ENCODE measurements around the gene SNAPC1. TPM values are rescaled to one million over a fixed set of nuclear protein-coding genes. Genes with fewer than 3 reads are reported as not detected.

SNAPC1 gene
- total and polyA plus RNA-seq, 9 of the 15 experiments (the other 6 are each of a cell fraction or from before 2014, with no cell fraction given): 3.7 to 9.0 (median 7.9) TPM

- TF ChIP-seq MBD1 (CRISPR knock-in tag; IDR thresholded peaks at IDR 0.05): no peak
These were observed 50.3 kb downstream of the SNAPC1 start, which contains the start of gene SYT16 (continued) for GRCh38 chr14:61812347-61813095.

GRCh38 chr14:61813096-61813606 is 50.9 kb downstream of the SNAPC1 start:
- H2AFZ ChIP-seq (ENCODE audit: low read depth, low read length): no peak overlapping the region
- peaks cover 16 to 22% of the 10 kb centered on the region in 2 experiments for H3K27me3 ChIP-seq (ENCODE audit: control insufficient read depth in 2 of 2, insufficient read depth in 2 of 2, low read length in 2 of 2)
- FAIRE-seq: no peak
- TF ChIP-seq ZNF584 (CRISPR knock-in tag; IDR thresholded peaks at IDR 0.05; ENCODE audit: low read depth): no peak
- TF ChIP-seq TEAD4 (IDR thresholded peaks at IDR 0.05; ENCODE audit: low read length): no peak
- no peak for TF ChIP-seq TEAD4 (CRISPR knock-in tag; IDR thresholded peaks at IDR 0.05; ENCODE audit: borderline replicate concordance)
- TF ChIP-seq ETS2 (tag; IDR thresholded peaks at IDR 0.05; ENCODE audit: borderline replicate concordance, poor library complexity, severe bottlenecking): no peak
- TF ChIP-seq ZEB2 (IDR thresholded peaks at IDR 0.05): no peak
- no peak for TF ChIP-seq ZBTB49 (CRISPR knock-in tag; IDR thresholded peaks at IDR 0.05; ENCODE audit: borderline replicate concordance)
- no peak for TF ChIP-seq MYNN (IDR thresholded peaks at IDR 0.05)
- no peak for TF ChIP-seq MYNN (CRISPR knock-in tag; IDR thresholded peaks at IDR 0.05)
- no peak for TF ChIP-seq ETV6 (IDR thresholded peaks at IDR 0.05; ENCODE audit: borderline replicate concordance in 1 of 2, low read depth in 2 of 2, low read length in 1 of 2)
- TF ChIP-seq ETV6 (CRISPR knock-in tag; IDR thresholded peaks at IDR 0.05; ENCODE audit: borderline replicate concordance): no peak
- no peak for TF ChIP-seq NCOR1 (IDR thresholded peaks at IDR 0.05)
- TF ChIP-seq ZKSCAN8 (CRISPR knock-in tag; IDR thresholded peaks at IDR 0.05): no peak
- no peak for TF ChIP-seq TEAD1 (CRISPR knock-in tag; IDR thresholded peaks at IDR 0.05)
- no peak for TF ChIP-seq FOXA3 (CRISPR knock-in tag; conservative IDR thresholded peaks at IDR 0.05 in 1 of 2, IDR thresholded peaks at IDR 0.05 in 1 of 2)
- no peak for TF ChIP-seq CGGBP1 (CRISPR knock-in tag; IDR thresholded peaks at IDR 0.05)

More at GRCh38 chr14:61813096-61813606, 50.9 kb downstream of the SNAPC1 start:
- peaks cover 0 to 6% of the 10 kb centered on the region in 2 experiments; a peak in 2 of 5 replicates for H3K4me1 ChIP-seq (replicated peaks in 1 of 2; ENCODE audit: control insufficient read depth in 2 of 2, insufficient read depth in 2 of 2, low read length in 2 of 2)
- ChIA-PET POLR2A (no interaction called here), CTCF (ENCODE audit: low intra/inter-chr PET ratio) (interaction anchor here (0.7 kb wide), 1 partner anchor 16 kb away, joined by 3 read pairs; no protein-coding TSS in a partner anchor)
- H3K27ac ChIP-seq (ENCODE audit: extremely low read depth, low read depth, low read length): no peak overlapping the region
- H3K9me3 ChIP-seq (replicated peaks; ENCODE audit: control insufficient read depth, insufficient read depth, low read depth, low read length): no peaks in the 10 kb centered on the region
- H3K79me2 ChIP-seq (ENCODE audit: control insufficient read depth, insufficient read depth, low read length): no peaks in the 10 kb centered on the region
- in situ Hi-C loops (cut with MboI): no loop called here
- no peak overlapping the region for H3K4me2 ChIP-seq (ENCODE audit: insufficient read depth, low read length)
- no peaks in the 10 kb centered on the region for H3K9me1 ChIP-seq (ENCODE audit: control insufficient read depth, insufficient read depth, low read length)
- no peak overlapping the region for H3K4me3 ChIP-seq
- BruUV-seq (replicated peaks): no TSS peak
- DNase-seq (ENCODE audit: extremely low read depth in 1 of 4, low spot score in 3 of 4): no peak
- intact Hi-C loops (cut with micrococcal nuclease): no loop called here
- no peak overlapping the region for H3K9ac ChIP-seq (ENCODE audit: insufficient read depth in 1 of 2, low read depth in 2 of 2, low read length in 2 of 2)
- H4K20me1 ChIP-seq (replicated peaks; ENCODE audit: control insufficient read depth, insufficient read depth, low read length): no peaks in the 10 kb centered on the region; the same call in 1 of the 2 replicates
- under 1% methylated on average over 18 of the region's 25 CpGs for WGBS (ENCODE audit: insufficient coverage, low coverage, missing lambda C conversion rate)
- no peak for ATAC-seq
- no peaks in the 10 kb centered on the region for H3K36me3 ChIP-seq (ENCODE audit: control insufficient read depth, insufficient read depth, low read length)

Data from K562 (cell line).